HepG2 (cell line): ENCODE data around the gene ZNF467.

Experiments used
- ATF7 ChIP-seq, 2 experiments: fragments of 450-650 bp in 1 of 2; sonication (generic) in 1 of 2; formaldehyde crosslinking in 1 of 2; IDR thresholded peaks; 2 replicates each; pipeline versions ENCODE4 v1.4.0 to v1.6.1; 2016 to 2020; ENCODE audit warnings: antibody characterized with exemption in 1 of 2, mild to moderate bottlenecking in 1 of 2, missing genetic modification reagents in 1 of 2
- KAT8 ChIP-seq: IDR thresholded peaks from 2 replicates; pipeline ENCODE4 v1.6.1; 2016; ENCODE audit warnings: missing genetic modification reagents, missing compliant biosample characterization
- PBX2 ChIP-seq: IDR thresholded peaks from 2 replicates; pipeline ENCODE4 v1.6.1; 2016; ENCODE audit warnings: control low read depth
- POLR2A ChIP-seq, 2 experiments: IDR thresholded peaks; 2 replicates each; pipeline ENCODE4 v1.6.1; 2011; ENCODE audit warnings: low read depth in 2 of 2, low read length in 2 of 2, mild to moderate bottlenecking in 1 of 2, moderate library complexity in 1 of 2; ENCODE audit not compliant: insufficient read depth in 1 of 2
- POLR2AphosphoS5 ChIP-seq: IDR thresholded peaks from 2 replicates; pipeline ENCODE4 v1.6.1; 2012; ENCODE audit warnings: low read depth, low read length
- SRF ChIP-seq: IDR thresholded peaks from 2 replicates; pipeline ENCODE4 v1.6.1; 2011; ENCODE audit warnings: mild to moderate bottlenecking, low read depth, low read length, moderate library complexity
- SRSF9 ChIP-seq: fragments of 200-400 bp; formaldehyde crosslinking; IDR thresholded peaks from 2 replicates; pipeline ENCODE4 v1.6.1; 2018; ENCODE audit warnings: borderline replicate concordance, mild to moderate bottlenecking, low read depth, low read length; ENCODE audit not compliant: insufficient read depth, poor library complexity, severe bottlenecking

GRCh38 chr7:149721084-149721601 is 52.2 kb downstream of the ZNF467 start:
- TF ChIP-seq SRF (no peak), ATF7 (IDR thresholded peaks at IDR 0.05) (no peak), ATF7 (CRISPR knock-in tag; IDR thresholded peaks at IDR 0.05) (no peak), SRSF9 (no peak), KAT8 (no peak), POLR2A (IDR thresholded peaks at IDR 0.05; ENCODE audit: insufficient read depth in 1 of 2, low read depth in 2 of 2, low read length in 2 of 2) (no peak), POLR2AphosphoS5 (no peak), PBX2 (CRISPR knock-in tag) (no peak)
